ENCODE measurements around the gene INPP4A.

- TF ChIP-seq CTCF (IDR thresholded peaks at IDR 0.05; ENCODE audit: extremely low read depth in 1 of 2, insufficient read depth in 1 of 2, low read depth in 1 of 2, low read length in 2 of 2) (no peak), POLR2A (IDR thresholded peaks at IDR 0.05; ENCODE audit: low read depth, low read length) (no peak), EZH2 (IDR thresholded peaks at IDR 0.05; ENCODE audit: borderline replicate concordance, low read depth, low read length, severe bottlenecking) (no peak), POLR2AphosphoS5 (IDR thresholded peaks at IDR 0.05; ENCODE audit: insufficient read depth, low read depth, low read length) (no peak), MYC (IDR thresholded peaks at IDR 0.05; ENCODE audit: low read depth, low read length) (no peak), JUN (IDR thresholded peaks at IDR 0.05; ENCODE audit: borderline replicate concordance, insufficient read depth, insufficient read length, low read depth) (no peak), MAX (IDR thresholded peaks at IDR 0.05; ENCODE audit: insufficient read depth, insufficient read length) (no peak), GATA2 (IDR thresholded peaks at IDR 0.05; ENCODE audit: insufficient read depth, insufficient read length, low read depth, low read length) (no peak), FOS (IDR thresholded peaks at IDR 0.05; ENCODE audit: borderline replicate concordance, insufficient read depth, low read length) (no peak)
Observed at GRCh38 chr2:98565286-98565860, 120.7 kb downstream of the INPP4A start.

All from endothelial cell of umbilical vein (primary cell).